ENCODE data around the gene IFITM2.
"Not testable (repeated sequence)": the region's sequence is repeated elsewhere in the genome, so short reads cannot be mapped to it uniquely, and the experiment has no call there.

Gene IFITM2

GRCh38 chr11:281486-282161 is 26.0 kb upstream of the IFITM2 start:
- DNase-seq (ENCODE audit: low read depth in 2 of 2) = no peak

- no peak for DNase-seq (ENCODE audit: low read depth in 2 of 2)
These were observed 25.4 kb upstream of the IFITM2 start for GRCh38 chr11:282171-282570.

- DNase-seq (ENCODE audit: low read depth in 2 of 2) = no peak
These were observed 24.8 kb upstream of the IFITM2 start for GRCh38 chr11:282630-283360.

- DNase-seq (ENCODE audit: low read depth in 2 of 2) = no peak
These were observed 24.1 kb upstream of the IFITM2 start for GRCh38 chr11:283405-284104.

GRCh38 chr11:284105-285020 is 23.3 kb upstream of the IFITM2 start:
- no peak for DNase-seq (ENCODE audit: low read depth in 2 of 2)

- DNase-seq (ENCODE audit: low read depth in 2 of 2) = no peak
These were observed 22.4 kb upstream of the IFITM2 start for GRCh38 chr11:285021-285893.

- DNase-seq (ENCODE audit: low read depth in 2 of 2) = no peak
These were observed 21.8 kb upstream of the IFITM2 start for GRCh38 chr11:285894-286220.

GRCh38 chr11:286977-287820 is 20.4 kb upstream of the IFITM2 start:
- DNase-seq (ENCODE audit: low read depth in 2 of 2) = not testable (repeated sequence)

GRCh38 chr11:287821-288477 is 19.7 kb upstream of the IFITM2 start:
- DNase-seq (ENCODE audit: low read depth in 2 of 2) = no peak

- DNase-seq (ENCODE audit: low read depth in 2 of 2) = no peak
These were observed 18.9 kb upstream of the IFITM2 start, which contains the start of gene PGGHG for GRCh38 chr11:288478-289397. Gene PGGHG (plus strand): TSS chr11:289126. CDS start chr11:289817, 691 bp downstream.

- DNase-seq (ENCODE audit: low read depth in 2 of 2) = no peak
These were observed 18.3 kb upstream of the IFITM2 start for GRCh38 chr11:289398-289711.

GRCh38 chr11:289712-290620 is 17.6 kb upstream of the IFITM2 start:
- no peak for DNase-seq (ENCODE audit: low read depth in 2 of 2)

- DNase-seq (ENCODE audit: low read depth in 2 of 2) = no peak
These were observed 16.9 kb upstream of the IFITM2 start for GRCh38 chr11:290621-291231.

- DNase-seq (ENCODE audit: low read depth in 2 of 2) = no peak
These were observed 16.1 kb upstream of the IFITM2 start for GRCh38 chr11:291281-292210.

GRCh38 chr11:292211-293121 is 15.2 kb upstream of the IFITM2 start:
- no peak for DNase-seq (ENCODE audit: low read depth in 2 of 2)

Data from stimulated activated CD8-positive, alpha-beta memory T cell treated with anti-CD3 and anti-CD28 coated beads, Interleukin-2, amount 100 ng/mL, for 48 hours (primary cell).